Middle frontal gyrus (tissue), 1 donor: ENCODE data around the gene POLA2.
"Not testable (repeated sequence)": the region's sequence is repeated elsewhere in the genome, so short reads cannot be mapped to it uniquely, and the experiment has no call there.

Experiments used
- DNase-seq: peaks from one replicate; pipeline ENCODE4 v3.0.0-alpha.2; 2015; ENCODE audit warnings: low spot score; ENCODE audit errors: extremely low spot score

Gene POLA2

DNA sequence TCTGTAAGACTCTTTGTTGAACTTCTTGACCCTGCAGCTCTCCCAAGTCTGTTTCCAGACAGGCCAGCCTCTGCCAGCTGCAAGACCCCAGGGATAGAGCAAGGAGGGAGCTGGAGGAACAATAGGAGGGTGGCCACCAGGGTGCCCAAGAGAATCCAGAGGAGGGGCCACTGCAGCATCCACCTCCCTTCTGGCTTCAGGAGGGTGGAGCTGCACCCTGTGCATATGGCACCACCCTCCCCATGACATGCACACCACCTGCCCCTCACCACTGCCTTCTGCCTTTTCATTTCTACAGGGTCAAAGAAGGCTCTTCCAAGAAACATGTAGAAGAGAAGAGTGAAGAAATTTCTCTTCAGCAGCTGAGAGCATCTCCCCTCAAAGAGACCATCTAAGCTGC lies 20.1 kb upstream of the POLA2 start:
- no peak for DNase-seq

DNA sequence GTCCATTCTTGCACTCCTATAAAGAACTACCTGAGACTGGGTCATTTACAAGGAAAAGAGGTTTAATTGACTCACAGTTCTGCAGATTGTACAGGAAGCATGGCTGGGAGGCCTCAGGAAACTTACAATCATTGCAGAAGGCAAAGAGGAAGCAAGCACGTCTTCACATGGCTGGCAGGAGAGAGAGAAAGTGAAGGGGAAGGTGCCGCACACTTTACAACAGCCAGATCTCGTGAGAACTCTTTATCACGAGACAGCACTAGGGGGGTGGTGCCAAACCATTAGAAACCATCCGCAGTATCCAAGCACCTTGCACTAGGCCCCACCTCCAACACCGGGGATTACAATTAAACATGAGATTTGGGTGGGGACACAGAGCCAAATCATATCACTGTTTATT lies 19.4 kb upstream of the POLA2 start:
- no peak for DNase-seq

DNA sequence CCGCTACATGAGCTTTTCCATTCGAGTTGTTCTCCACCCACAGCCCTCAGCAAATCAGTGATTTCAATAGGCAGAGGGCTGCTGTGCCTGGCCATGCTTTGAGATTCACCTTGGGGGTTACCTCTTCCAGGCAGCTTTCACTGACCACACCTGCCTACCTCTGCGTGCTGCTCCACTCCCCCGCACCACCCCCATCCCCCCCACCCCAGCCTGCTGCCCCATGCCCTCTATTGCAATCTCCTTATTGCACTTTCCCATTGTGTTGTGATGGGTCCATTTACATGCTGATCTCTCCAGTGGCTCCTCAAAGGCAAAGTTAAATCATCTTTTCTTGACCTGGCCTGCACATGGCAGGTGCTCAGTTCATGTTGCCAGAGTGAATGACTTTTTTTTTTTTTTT lies 18.0 kb upstream of the POLA2 start:
- no peak for DNase-seq

DNA sequence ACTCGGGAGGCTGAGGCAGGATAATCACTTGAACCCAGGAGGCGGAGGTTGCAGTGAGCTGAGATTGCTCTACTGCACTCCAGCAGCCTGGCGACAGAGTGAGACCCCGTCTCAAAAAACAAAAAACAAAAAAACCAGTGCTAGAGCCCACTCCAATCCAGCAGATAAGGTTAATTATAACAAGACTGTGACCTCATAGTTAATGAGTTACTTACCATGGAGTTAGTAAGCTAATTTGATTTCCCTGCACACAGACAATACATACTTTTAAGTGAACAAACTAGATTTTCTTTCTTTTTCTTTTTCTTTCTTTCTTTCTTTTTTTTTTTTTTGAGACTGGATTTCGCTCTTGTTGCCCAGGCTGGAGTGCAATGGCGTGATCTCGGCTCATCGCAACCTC lies 16.7 kb upstream of the POLA2 start:
- not testable (repeated sequence) for DNase-seq

DNA sequence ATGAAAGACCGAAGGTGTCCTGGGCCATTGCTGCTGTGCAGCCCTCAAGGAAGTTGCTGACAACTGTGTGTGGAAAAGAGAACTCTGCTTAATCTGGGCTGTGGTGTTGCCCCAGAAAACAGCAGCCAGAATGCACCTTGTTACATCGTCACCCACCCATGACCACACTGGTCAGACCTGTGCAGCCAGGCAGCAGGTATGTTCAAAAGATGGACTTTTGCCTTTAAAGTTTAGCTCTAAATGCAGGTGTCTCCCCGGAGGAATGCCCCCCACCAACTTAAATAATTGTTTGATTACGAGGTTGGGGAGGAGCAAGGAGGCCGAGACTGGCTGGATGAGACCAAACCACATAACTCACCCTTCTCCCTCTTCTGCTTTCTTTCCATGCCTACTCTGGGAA lies 15.3 kb upstream of the POLA2 start:
- no peak for DNase-seq

DNA sequence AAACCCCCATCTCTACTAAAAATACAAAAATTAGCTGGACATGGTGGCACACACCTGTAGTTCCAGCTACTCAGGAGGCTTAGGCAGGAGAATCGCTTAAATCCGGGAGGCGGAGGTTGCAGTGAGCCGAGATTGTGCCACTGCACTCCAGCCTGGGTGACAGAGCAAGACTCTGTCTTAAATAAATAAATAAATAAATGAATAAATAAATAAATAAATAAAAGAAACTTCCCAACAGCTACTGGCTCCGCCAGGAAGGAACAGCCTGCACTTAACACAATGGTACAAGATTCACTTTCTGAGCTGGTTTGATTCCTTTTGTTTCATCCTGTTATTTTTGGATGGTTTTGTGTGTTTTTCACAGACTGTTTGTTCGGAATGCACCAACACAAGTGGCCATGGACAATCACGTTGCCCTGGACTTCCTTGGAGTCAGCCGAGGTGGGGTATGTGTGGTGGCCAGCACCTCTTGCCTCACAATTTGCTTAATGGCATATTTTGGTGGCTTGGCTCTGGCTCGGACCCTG lies 13.5 kb upstream of the POLA2 start:
- DNase-seq = not testable (repeated sequence)

DNA sequence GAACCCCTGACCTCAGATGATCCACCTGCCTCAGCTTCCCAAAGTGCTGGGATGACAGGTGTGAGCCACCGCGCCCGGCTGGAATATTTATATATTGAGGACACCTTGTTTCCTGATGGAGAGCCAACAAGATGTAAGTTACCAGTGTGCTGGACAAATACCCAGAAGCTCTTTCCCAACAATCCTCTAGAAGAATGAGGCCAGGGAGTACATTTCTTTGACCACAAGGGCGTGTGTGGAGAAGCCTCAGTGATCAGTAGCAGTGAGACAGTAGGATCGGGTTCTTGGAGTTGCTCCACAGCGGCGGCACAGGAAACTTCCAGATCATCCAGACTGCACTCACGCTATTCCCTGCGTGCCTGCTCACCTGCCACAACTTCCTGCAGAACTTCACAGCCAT lies 10.3 kb upstream of the POLA2 start:
- DNase-seq = no peak

DNA sequence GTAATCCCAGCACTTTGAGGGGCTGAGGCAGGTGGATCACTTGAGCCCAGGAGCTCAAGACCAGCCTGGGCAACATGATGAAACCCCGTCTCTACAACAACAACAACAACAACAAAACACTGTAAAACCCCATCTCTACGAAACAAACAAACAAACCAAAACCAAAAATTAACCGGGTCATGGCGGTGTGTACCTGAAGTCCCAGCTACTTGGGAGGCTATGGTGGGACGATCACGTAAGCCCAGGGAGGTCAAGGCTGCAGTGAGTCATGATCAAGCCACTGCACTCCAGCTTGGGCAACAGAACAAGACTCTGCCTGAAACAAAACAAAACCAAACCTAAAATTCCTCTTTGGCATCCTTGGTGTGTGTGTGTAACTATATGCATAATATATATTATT lies 7.0 kb upstream of the POLA2 start:
- DNase-seq = no peak

DNA sequence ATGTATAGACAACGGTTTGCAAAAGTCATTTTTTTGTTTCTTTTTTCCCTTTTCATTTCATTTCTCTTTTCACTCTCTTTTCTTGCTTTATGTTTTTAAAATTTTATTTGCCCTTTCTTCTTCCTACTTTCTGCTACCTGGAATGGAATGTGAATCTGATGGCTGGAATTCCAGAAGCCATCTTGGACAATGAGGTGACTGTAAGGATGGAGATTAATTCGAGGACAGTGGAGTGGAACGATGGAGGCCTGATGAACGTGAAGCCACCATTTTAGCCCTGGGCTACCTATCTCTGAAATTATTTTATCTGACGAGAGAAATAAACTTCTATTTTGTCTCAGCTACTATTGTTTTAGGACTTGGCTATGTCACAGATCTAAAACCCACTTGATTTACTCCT lies 2.8 kb upstream of the POLA2 start:
- DNase-seq = no peak

DNA sequence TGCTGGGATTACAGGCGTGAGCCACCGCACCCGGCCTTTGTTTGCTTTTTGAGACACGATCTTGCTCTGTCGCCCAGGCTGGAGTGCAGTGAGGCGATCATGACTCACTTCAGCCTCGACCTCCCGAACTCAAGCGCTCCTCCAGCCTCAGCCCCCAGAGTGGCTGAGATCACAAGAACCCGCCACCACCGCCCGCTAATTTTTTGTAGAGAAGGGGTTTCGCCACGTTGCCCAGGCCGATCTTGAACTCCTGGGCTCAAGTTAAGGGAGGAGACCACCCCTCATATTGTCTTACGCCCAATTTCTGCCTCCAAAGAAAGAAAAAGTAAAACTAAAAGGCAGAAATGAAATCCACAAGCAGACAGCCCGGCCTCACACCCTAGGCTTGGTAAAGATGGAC lies 1.5 kb upstream of the POLA2 start:
- no peak for DNase-seq

DNA sequence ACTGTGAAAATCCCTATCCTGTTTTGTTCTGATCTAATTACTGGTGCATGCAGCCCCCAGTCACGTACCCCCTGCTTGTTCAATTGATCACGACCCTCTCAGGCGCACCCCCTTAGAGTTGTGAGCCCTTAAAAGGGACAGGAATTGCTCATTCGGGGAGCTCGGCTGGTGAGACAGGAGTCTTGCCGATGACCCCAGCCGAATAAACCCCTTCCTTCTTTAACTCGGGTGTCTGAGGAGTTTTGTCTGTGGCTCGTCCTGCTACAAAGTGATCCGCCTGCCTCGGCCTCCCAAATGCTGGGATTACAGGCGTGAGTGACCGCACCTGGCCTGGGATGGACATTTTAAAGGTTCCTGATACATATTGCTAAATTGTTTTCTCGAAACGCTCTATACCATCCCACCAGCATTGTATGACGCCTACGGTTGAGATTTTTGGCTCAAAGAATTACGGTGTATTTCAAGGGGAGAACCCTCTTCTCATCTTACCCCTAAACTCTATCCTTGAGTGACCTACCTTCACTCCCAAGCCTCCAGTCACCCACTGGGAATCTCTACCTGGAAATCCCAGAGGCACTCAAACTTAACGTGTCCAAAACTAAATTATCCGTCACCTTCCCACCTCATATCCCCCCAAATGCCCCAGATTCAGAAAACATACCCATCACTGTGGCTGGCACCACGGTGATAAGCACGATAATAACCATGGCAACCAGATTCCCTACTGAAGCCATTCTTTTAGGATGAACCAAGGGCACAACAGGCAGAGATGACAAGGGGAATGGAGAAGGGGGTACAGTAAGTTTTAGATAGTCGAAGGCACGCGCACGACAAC lies 789 bp upstream of the POLA2 start:
- no peak for DNase-seq

DNA sequence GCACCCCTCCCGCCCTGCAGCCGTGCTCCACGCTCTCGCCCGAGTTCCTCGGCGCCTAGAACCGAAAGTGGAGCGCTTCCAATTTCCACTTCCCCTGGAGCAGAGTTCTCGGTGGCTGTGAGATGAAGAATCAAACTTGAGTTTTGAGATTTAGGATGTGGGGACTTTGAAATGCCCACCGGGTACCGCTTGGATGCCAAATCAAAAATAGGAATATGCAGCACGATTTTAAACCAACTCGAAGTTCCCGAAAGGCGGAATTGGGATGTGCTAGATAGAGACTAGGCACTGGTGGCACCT lies 569 bp downstream of the POLA2 start:
- DNase-seq = no peak

DNA sequence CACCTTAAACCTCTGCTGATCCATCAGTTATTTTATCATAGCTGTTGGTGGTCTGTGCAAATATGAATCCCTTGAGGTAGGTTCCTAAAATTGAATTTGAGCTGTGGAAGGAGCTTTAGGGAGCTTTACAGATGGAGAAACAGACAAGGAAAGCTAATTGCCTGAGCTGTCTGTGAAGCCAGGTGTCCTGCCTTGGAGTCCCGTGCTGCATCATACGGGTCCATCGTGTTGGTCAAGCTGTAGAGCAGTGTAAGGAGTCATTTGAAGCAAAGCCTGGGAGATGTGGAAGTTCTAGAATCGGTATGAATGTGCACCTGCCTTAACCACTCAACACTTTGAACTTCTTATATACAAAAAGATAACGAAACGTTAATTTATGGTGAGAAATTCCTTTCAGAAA lies 1.0 kb downstream of the POLA2 start:
- DNase-seq = no peak

DNA sequence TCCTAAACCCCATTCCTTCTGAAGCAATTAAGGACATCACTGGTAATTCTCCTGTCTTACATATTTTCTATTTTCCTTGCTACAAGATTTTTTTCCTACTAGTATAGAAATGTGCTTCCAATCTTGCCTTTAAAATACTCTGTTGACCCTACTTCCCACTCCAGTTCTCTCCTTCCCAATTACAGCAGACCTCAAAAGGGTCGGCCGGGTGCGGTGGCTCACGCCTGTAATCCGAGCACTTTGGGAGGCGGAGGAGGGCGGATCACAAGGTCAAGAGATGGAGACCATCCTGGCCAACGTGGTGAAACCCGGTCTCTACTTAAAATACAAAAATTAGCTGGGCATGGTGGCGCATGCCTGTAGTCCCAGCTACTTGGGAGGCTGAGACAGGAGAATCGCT lies 3.0 kb downstream of the POLA2 start:
- not testable (repeated sequence) for DNase-seq

DNA sequence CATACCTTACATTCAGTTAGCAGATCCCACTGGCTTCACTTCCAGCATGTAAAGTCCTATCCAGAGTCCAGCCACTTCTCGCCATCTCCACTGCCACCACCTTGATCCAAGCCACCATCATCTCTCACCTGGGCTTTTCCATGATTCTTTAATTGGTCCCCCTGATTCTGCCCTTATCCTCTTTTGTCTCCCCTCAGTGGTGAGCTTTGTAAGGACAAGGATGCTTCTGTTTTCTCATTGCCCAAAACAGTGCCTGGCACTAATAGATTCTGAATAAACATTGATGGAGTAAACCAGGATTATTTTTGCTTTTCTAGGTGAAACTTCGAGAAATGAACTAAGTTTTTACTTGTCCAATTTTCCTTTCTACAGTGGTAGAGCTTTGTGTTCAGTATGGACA lies 4.4 kb downstream of the POLA2 start:
- no peak for DNase-seq

DNA sequence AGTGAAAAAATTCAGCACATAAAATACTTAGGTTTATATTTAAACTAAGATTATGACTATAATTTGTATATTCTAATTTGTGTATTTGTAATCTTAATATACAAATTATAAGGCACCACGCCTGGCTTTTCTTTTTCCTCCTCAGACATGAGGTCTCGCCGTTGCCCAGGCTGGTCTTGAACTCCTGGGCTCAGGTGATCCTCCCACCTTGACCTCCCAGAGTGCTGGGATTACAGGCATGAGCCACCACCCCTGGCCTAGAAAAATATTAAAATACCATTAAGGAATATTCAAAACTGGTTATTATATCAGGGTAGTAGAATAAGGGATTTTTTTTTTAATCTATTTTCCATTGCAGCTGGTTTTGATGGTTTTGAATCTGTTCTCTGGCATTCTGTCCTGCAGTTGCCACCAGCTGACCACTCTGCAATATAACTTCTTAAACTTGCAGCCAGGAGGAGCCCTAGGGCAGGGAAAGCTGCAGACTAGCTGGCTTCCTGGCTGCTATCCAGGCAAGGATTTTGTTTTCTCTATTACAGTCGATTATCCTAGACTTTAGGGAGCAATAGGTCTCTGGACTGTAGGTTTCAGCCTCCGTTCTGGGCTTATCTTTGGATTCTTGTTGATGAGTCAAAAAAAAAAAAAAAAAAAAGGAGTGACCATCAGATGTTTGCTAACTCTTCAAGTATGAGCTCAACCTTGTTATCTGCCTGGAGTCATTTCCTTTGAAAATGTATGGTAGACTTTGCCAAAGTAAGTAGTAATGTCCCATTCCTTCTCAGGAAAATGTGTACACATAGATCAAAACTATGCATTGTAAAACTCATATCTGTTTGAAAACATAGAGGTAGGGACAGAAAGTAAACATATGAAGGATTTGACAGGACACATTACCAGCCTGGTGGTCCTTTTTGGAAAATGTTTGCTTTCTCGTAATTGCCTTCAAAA lies 13.2 kb downstream of the POLA2 start:
- DNase-seq = peak; percentile 62

DNA sequence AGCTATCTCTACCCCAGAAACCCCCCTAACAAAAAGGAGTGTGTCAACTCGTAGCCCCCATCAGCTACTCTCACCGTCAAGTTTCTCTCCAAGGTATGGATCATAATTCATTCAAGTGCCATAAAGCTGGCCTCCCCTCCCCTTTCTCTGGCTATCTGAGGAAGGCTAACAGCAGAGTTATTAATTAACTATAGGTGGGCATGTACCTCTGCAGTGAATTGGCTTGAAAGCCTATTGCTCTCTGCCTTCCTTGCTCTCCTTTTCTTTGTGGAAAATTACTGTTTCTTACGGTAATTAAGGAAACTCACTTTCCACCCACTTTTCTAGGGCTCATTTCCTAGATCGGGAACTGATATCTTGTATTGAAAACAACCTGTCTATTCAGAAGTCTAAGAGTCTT lies 14.1 kb downstream of the POLA2 start:
- no peak for DNase-seq

DNA sequence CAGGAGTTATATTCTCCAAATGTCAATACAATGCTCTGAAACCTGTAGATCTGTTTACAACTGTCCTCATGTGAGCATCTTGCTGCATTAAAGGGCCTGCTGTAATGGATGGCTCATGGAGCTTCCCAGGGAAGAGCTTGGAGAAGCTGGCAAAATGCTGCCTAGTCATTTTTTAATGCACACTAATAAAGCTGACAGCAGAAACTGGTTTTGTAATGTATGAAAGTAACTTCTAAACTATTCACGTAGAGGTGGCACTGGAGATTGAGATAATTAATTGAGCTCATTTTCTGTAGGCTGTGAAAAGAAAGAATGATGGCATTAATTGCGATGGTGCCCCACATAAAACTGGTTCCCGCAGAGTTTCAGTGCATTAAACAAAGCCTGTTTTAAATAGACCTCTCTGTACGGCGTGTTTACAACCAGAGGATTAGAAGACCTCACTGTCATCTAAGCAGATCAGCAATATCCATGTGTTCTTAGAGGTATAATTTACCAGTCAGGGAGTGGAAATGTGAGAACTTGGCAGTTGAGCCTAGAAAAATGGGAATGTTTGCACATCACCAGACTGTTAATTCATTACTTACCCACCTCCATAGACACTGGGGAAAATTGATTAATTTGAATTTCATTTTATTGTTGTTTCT lies 16.0 kb downstream of the POLA2 start:
- DNase-seq = no peak

DNA sequence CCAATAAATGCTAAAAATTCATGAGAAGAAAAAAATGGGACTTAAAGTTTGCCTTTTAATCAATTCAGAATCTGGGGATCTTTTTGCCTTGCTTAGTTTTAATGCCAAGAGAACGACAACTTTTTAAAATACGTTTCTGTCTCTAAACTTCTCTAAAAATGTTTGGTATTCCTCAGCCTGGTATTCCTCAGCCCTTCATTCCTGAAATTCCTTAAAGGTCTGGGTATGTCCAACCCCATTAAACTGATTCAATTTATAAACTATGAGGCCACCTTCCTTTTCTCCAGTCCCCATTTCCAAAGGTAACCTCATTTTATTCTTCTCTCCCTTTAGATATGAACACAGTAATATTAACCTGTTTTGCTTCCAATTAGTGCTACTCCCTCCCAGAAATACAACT lies 16.6 kb downstream of the POLA2 start:
- no peak for DNase-seq

DNA sequence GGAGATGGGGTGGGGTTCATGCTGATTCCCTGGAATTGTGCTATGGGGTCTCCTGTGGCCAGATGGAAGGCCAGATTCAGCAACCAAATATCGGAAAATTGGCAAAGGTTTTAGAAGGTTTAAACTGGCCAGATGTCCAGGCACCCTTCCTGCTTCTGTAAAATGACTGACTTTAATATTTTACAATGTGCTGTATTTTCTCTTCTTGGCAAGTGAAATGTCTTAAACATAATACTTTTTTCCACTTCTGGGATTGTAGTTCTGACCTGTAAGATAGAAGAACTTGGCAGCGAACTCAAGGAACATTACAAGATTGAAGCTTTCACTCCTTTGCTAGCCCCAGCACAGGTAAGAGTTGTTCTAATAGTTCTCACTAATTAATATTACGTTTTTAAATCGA lies 17.5 kb downstream of the POLA2 start:
- no peak for DNase-seq

DNA sequence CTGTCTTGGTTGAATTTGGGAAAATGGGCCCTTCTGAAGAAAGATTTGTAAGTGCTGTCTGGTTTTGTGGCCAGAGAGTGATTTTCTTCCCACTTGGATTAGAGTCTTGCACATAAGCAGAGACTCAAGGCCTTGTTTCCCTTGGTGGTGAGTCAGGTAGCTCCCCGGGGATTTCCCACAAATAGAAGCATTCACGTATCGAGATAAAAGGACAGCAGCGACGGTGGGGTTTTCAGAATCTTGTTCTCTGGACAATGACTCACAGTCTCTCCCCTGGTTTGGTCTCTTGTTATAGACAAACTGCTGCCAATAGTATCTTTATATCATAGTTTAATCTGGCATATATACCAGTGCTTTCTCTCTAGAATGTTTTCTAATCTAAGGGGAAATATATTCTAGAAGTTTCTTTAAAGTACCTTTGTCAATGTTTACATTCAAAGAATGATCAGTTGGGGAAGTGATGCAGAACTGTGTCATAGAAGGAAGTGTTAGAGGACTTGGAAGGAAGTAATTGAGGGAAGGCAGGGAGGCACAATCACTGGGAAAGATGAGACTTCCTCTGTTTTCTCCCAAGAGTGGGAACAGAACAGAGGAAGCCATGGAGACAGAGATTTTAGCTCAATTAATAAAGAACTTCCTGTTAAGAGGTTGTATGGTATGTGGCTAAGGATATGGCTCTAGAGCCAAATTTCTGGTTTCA lies 18.1 kb downstream of the POLA2 start:
- DNase-seq = no peak
